HG03432 (cell line): ENCODE data around the gene ABCC4.
A peak's percentile ranks its signal among the peaks of the same experiment; 100 is the strongest.

Source experiments
- ATAC-seq: cut with Tn5 transposase; IDR thresholded peaks from one replicate; pipeline ENCODE4 v1.9.1; 2021; ENCODE audit warnings: mild to moderate bottlenecking, moderate library complexity; ENCODE audit not compliant: unreplicated experiment

Gene ABCC4

GRCh38 chr13:95301183-95301967 is at the start of gene ABCC4:
TSS of gene ABCC4 (minus strand) at chr13:95301451. CDS start at chr13:95301314, 137 bp downstream.
- ATAC-seq, result peak; percentile 91

GRCh38 chr13:95349267-95349666 is 48.0 kb upstream of the ABCC4 start:
- no peak for ATAC-seq

GRCh38 chr13:95343944-95344343 is 42.7 kb upstream of the ABCC4 start:
- no peak for ATAC-seq

GRCh38 chr13:95341441-95341840 is 40.2 kb upstream of the ABCC4 start:
- ATAC-seq, result no peak

GRCh38 chr13:95338905-95339304 is 37.7 kb upstream of the ABCC4 start:
- ATAC-seq, result no peak

- no peak for ATAC-seq
These were observed 36.3 kb upstream of the ABCC4 start for GRCh38 chr13:95337597-95337996.

GRCh38 chr13:95335667-95336066 is 34.4 kb upstream of the ABCC4 start:
- ATAC-seq, result no peak

- ATAC-seq, result no peak
These were observed 27.1 kb upstream of the ABCC4 start for GRCh38 chr13:95328386-95328785.

- no peak for ATAC-seq
These were observed 25.9 kb upstream of the ABCC4 start for GRCh38 chr13:95327190-95327589.

- ATAC-seq, result no peak
These were observed 25.4 kb upstream of the ABCC4 start for GRCh38 chr13:95326695-95327094.

- ATAC-seq, result no peak
These were observed 24.2 kb upstream of the ABCC4 start for GRCh38 chr13:95325485-95325884.

- ATAC-seq, result no peak
These were observed 22.8 kb upstream of the ABCC4 start for GRCh38 chr13:95323930-95324662.

- no peak for ATAC-seq
These were observed 18.5 kb upstream of the ABCC4 start for GRCh38 chr13:95319551-95320274.

GRCh38 chr13:95317039-95317989 is 16.1 kb upstream of the ABCC4 start:
- no peak for ATAC-seq

GRCh38 chr13:95315752-95316151 is 14.5 kb upstream of the ABCC4 start:
- no peak for ATAC-seq

GRCh38 chr13:95307507-95307906 is 6.3 kb upstream of the ABCC4 start:
- ATAC-seq, result no peak

- ATAC-seq, result no peak
These were observed 3.2 kb upstream of the ABCC4 start for GRCh38 chr13:95304453-95304852.

GRCh38 chr13:95301968-95302393 is 730 bp upstream of the ABCC4 start:
- ATAC-seq, result no peak

- peak; percentile 59 for ATAC-seq
These were observed 547 bp downstream of the ABCC4 start for GRCh38 chr13:95300625-95301182.

GRCh38 chr13:95298971-95299621 is 2.2 kb downstream of the ABCC4 start:
- ATAC-seq, result no peak
